Measurements from ENCODE around the gene NCBP1. TPM values are rescaled to one million over a fixed set of nuclear protein-coding genes. Genes with fewer than 3 reads are reported as not detected.

The NCBP1 gene
- total and polyA plus RNA-seq, 9 of the 15 experiments (the other 6 are each of a cell fraction or from before 2014, with no cell fraction given) = 29.4 to 69.7 (median 57.5) TPM

DNA sequence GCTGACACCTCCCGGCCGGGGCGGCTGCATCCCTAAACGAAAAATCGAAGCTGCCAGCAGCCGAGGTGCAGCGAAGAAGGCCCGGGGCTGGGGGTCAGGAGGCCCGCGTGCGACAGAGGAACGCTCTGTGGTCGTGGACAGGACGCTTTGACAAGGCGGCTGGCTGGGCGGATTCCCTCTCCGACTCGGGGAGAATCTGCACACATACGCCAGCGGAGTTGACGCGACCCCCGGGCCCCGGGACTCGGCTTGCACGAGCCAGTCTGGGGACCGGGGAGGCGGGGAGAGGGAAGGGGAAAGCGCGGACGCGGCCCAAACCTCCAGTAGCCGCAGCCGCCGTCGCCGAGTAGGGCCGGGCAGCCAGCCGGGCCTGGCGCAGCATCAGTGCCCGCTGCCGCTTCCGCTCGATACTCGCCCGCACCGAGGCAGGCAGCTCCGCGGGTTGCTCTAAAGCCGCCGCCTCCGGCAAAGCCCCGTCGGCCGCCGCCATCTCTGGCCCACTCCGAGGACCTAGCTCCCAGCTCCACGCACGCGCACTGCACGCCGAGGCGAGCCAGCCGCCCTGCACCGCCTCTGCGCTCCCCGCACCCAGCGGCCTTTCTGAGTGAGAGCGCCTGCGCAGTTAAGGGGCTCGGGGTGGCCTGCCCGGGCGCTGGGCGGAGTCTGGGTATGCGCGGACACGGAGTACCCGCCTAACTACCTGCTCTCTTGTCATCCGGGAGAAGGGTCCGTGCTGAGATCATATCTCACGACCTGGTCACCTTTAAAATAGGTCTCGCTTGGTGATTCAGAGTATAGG, 63.4 kb downstream of the NCBP1 start, which contains the start of gene XPA (continued):
- TF ChIP-seq, protein P1, sequence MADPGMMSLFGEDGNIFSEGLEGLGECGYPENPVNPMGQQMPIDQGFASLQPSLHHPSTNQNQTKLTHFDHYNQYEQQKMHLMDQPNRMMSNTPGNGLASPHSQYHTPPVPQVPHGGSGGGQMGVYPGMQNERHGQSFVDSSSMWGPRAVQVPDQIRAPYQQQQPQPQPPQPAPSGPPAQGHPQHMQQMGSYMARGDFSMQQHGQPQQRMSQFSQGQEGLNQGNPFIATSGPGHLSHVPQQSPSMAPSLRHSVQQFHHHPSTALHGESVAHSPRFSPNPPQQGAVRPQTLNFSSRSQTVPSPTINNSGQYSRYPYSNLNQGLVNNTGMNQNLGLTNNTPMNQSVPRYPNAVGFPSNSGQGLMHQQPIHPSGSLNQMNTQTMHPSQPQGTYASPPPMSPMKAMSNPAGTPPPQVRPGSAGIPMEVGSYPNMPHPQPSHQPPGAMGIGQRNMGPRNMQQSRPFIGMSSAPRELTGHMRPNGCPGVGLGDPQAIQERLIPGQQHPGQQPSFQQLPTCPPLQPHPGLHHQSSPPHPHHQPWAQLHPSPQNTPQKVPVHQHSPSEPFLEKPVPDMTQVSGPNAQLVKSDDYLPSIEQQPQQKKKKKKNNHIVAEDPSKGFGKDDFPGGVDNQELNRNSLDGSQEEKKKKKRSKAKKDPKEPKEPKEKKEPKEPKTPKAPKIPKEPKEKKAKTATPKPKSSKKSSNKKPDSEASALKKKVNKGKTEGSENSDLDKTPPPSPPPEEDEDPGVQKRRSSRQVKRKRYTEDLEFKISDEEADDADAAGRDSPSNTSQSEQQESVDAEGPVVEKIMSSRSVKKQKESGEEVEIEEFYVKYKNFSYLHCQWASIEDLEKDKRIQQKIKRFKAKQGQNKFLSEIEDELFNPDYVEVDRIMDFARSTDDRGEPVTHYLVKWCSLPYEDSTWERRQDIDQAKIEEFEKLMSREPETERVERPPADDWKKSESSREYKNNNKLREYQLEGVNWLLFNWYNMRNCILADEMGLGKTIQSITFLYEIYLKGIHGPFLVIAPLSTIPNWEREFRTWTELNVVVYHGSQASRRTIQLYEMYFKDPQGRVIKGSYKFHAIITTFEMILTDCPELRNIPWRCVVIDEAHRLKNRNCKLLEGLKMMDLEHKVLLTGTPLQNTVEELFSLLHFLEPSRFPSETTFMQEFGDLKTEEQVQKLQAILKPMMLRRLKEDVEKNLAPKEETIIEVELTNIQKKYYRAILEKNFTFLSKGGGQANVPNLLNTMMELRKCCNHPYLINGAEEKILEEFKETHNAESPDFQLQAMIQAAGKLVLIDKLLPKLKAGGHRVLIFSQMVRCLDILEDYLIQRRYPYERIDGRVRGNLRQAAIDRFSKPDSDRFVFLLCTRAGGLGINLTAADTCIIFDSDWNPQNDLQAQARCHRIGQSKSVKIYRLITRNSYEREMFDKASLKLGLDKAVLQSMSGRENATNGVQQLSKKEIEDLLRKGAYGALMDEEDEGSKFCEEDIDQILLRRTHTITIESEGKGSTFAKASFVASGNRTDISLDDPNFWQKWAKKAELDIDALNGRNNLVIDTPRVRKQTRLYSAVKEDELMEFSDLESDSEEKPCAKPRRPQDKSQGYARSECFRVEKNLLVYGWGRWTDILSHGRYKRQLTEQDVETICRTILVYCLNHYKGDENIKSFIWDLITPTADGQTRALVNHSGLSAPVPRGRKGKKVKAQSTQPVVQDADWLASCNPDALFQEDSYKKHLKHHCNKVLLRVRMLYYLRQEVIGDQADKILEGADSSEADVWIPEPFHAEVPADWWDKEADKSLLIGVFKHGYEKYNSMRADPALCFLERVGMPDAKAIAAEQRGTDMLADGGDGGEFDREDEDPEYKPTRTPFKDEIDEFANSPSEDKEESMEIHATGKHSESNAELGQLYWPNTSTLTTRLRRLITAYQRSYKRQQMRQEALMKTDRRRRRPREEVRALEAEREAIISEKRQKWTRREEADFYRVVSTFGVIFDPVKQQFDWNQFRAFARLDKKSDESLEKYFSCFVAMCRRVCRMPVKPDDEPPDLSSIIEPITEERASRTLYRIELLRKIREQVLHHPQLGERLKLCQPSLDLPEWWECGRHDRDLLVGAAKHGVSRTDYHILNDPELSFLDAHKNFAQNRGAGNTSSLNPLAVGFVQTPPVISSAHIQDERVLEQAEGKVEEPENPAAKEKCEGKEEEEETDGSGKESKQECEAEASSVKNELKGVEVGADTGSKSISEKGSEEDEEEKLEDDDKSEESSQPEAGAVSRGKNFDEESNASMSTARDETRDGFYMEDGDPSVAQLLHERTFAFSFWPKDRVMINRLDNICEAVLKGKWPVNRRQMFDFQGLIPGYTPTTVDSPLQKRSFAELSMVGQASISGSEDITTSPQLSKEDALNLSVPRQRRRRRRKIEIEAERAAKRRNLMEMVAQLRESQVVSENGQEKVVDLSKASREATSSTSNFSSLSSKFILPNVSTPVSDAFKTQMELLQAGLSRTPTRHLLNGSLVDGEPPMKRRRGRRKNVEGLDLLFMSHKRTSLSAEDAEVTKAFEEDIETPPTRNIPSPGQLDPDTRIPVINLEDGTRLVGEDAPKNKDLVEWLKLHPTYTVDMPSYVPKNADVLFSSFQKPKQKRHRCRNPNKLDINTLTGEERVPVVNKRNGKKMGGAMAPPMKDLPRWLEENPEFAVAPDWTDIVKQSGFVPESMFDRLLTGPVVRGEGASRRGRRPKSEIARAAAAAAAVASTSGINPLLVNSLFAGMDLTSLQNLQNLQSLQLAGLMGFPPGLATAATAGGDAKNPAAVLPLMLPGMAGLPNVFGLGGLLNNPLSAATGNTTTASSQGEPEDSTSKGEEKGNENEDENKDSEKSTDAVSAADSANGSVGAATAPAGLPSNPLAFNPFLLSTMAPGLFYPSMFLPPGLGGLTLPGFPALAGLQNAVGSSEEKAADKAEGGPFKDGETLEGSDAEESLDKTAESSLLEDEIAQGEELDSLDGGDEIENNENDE (IDR thresholded peaks at IDR 0.05; ENCODE audit: low read depth, low read length) = peak; percentile 48
- TF ChIP-seq, protein P2, sequence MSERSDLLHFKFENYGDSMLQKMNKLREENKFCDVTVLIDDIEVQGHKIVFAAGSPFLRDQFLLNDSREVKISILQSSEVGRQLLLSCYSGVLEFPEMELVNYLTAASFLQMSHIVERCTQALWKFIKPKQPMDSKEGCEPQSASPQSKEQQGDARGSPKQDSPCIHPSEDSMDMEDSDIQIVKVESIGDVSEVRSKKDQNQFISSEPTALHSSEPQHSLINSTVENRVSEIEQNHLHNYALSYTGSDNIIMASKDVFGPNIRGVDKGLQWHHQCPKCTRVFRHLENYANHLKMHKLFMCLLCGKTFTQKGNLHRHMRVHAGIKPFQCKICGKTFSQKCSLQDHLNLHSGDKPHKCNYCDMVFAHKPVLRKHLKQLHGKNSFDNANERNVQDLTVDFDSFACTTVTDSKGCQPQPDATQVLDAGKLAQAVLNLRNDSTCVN (CRISPR knock-in tag; IDR thresholded peaks at IDR 0.05) = no peak
- TF ChIP-seq CBX2 (IDR thresholded peaks at IDR 0.05; ENCODE audit: insufficient read depth, low read length, poor library complexity, severe bottlenecking) (no peak), GABPB1 (CRISPR knock-in tag; IDR thresholded peaks at IDR 0.05) (peak; percentile 66; the same call in 1 of the 2 replicates), MEF2A (IDR thresholded peaks at IDR 0.05; ENCODE audit: control insufficient read depth, low read depth, low read length) (no peak), SRF (CRISPR knock-in tag; IDR thresholded peaks at IDR 0.05) (peak in 1 of 2 experiments; percentile 68; a peak in 2 of 4 replicates), ZBTB17 (CRISPR knock-in tag; IDR thresholded peaks at IDR 0.05) (0 out of 2 replicates have a peak, but pooled peaks have one; percentile 16), ZNF316 (IDR thresholded peaks at IDR 0.05) (peak; percentile 57), MBD2 (IDR thresholded peaks at IDR 0.05; ENCODE audit: borderline replicate concordance, low read depth) (peak; percentile 45; the same call in 1 of the 2 replicates)
- TF ChIP-seq, protein P3, sequence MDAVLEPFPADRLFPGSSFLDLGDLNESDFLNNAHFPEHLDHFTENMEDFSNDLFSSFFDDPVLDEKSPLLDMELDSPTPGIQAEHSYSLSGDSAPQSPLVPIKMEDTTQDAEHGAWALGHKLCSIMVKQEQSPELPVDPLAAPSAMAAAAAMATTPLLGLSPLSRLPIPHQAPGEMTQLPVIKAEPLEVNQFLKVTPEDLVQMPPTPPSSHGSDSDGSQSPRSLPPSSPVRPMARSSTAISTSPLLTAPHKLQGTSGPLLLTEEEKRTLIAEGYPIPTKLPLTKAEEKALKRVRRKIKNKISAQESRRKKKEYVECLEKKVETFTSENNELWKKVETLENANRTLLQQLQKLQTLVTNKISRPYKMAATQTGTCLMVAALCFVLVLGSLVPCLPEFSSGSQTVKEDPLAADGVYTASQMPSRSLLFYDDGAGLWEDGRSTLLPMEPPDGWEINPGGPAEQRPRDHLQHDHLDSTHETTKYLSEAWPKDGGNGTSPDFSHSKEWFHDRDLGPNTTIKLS (IDR thresholded peaks at IDR 0.05; ENCODE audit: borderline replicate concordance, low read depth) = peak; percentile 37; the same call in 1 of the 2 replicates
